Caco-2 (cell line): ENCODE data around the gene APOH. TPM values are rescaled to one million over a fixed set of nuclear protein-coding genes. Genes with fewer than 3 reads are reported as not detected.

Experiments used
- BruUV-seq: library from RNA; stranded (reverse); fragments of 400-500 nt; replicated peaks from 2 replicates; lab custom pipeline; 2021; lab: Mats Ljungman, UMichigan
- CTCF ChIA-PET: fragments of 300-600 bp; sonication (Branson Sonifier 250); formaldehyde crosslinking; loops from one replicate; lab custom pipeline; 2022; ENCODE audit warnings: antibody characterized with exemption; lab: Charles Lee
- POLR2A ChIA-PET: fragments of 300-600 bp; sonication (Branson Sonifier 250); formaldehyde crosslinking; loops from one replicate; lab custom pipeline; 2022; ENCODE audit warnings: antibody characterized with exemption; lab: Charles Lee
- DNase-seq, 2 experiments: peaks; one replicate each; pipeline versions ENCODE4 v3.0.0 to v3.0.0-alpha.2; 2020 to 2022
- H3K27me3 ChIP-seq: replicated peaks from 2 replicates; pipeline ENCODE4 v1.6.0; 2011; ENCODE audit warnings: low read length; ENCODE audit not compliant: control insufficient read depth, insufficient read depth
- H3K36me3 ChIP-seq: 2 replicates; pipeline ENCODE4 v1.5.1; 2011; ENCODE audit warnings: low read length; ENCODE audit not compliant: control insufficient read depth, insufficient read depth
- H3K4me1 ChIP-seq: fragments of 250-450 bp; sonication (Bioruptor Pico); 2 replicates; pipeline ENCODE4 v1.5.1; 2020; ENCODE audit warnings: mild to moderate bottlenecking
- H3K4me3 ChIP-seq: 2 replicates; pipeline ENCODE4 v1.5.1; 2011; ENCODE audit warnings: low read depth, mild to moderate bottlenecking, control low read depth, low read length
- H3K9me3 ChIP-seq: fragments of 250-450 bp; sonication (Bioruptor Pico); 2 replicates; pipeline ENCODE4 v1.5.1; 2020; ENCODE audit warnings: mild to moderate bottlenecking, moderate library complexity
- H3K27ac Mint-ChIP-seq: one replicate; pipeline ENCODE4 v1.8.0; 2022; ENCODE audit warnings: mixed read lengths; ENCODE audit not compliant: unreplicated experiment
- H3K27me3 Mint-ChIP-seq: one replicate; pipeline ENCODE4 v1.8.0; 2022; ENCODE audit warnings: mixed read lengths; ENCODE audit not compliant: insufficient read depth, unreplicated experiment
- H3K36me3 Mint-ChIP-seq: one replicate; pipeline ENCODE4 v1.8.0; 2022; ENCODE audit warnings: mild to moderate bottlenecking, mixed read lengths; ENCODE audit not compliant: insufficient read depth, unreplicated experiment
- H3K4me1 Mint-ChIP-seq: one replicate; pipeline ENCODE4 v1.8.0; 2022; ENCODE audit warnings: low read depth, mixed read lengths; ENCODE audit not compliant: unreplicated experiment
- H3K4me3 Mint-ChIP-seq: one replicate; pipeline ENCODE4 v1.8.0; 2022; ENCODE audit warnings: mild to moderate bottlenecking, moderate library complexity, mixed read lengths; ENCODE audit not compliant: unreplicated experiment
- H3K9me3 Mint-ChIP-seq: one replicate; pipeline ENCODE4 v1.8.0; 2022; ENCODE audit warnings: mixed read lengths; ENCODE audit not compliant: unreplicated experiment
- CTCF ChIP-seq, 2 experiments: fragments of 200-600 bp in 1 of 2; IDR thresholded peaks; 1 replicate in 1 of 2; 2 replicates in 1 of 2; pipeline versions ENCODE4 v1.5.1 to v1.8.0; 2011 to 2022; ENCODE audit warnings: antibody characterized with exemption in 1 of 2, control low read depth in 1 of 2, inconsistent platforms in 1 of 2, low read depth in 1 of 2, low read length in 1 of 2, mild to moderate bottlenecking in 1 of 2, moderate library complexity in 1 of 2; ENCODE audit not compliant: insufficient read depth in 1 of 2, severe bottlenecking in 1 of 2, unreplicated experiment in 1 of 2
- intact Hi-C: fragments of 100-400 bp; cut with micrococcal nuclease; formaldehyde crosslinking; loops from one replicate; pipeline ENCODE4 v1.10.0; 2022; ENCODE audit not compliant: unreplicated experiment
- total RNA-seq: library from RNA; stranded (reverse); gene quantifications from 2 replicates; pipeline ENCODE4 v1.2.3, GENCODE V29; 2022

The APOH gene
- total RNA-seq, 1 experiment from 2014 or later = 135 TPM

DNA sequence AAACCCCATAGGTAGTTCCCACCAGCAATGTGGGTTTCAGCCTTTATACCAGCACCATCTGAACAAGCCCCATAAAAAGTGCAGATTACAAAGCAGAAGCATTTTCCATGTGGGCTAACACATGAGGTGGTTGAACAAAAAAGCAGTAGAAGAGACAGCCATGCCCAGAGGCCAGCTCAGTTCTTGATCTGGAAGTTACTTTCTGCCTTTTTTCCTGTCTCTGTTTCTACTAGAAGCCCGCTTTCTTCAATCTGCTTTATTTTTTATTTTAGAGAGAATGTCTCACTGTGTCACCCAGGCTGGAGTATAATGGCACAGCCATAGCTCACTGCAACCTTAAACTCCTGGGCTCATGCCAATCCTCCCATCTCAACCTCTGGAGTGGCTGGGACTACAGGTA is 31.5 kb upstream of the APOH start:
- H3K27me3 Mint-ChIP-seq = no peaks in the 10 kb centered on the region
- no TSS peak for BruUV-seq
- Histone ChIP-seq H3K4me1 (no peaks in the 10 kb centered on the region), H3K4me3 (no peak overlapping the region), H3K9me3 (no peaks in the 10 kb centered on the region), H3K36me3 (no peaks in the 10 kb centered on the region), H3K27me3 (no peaks in the 10 kb centered on the region)
- DNase-seq = no peak
- intact Hi-C loops = no loop called here
- no peak overlapping the region for H3K27ac Mint-ChIP-seq
- H3K36me3 Mint-ChIP-seq = no peaks in the 10 kb centered on the region
- H3K4me3 Mint-ChIP-seq = no peak overlapping the region
- ChIA-PET POLR2A (no interaction called here), CTCF (interaction anchor here (0.6 kb wide), 1 partner anchor 31 kb away, joined by 3 read pairs; no protein-coding TSS in a partner anchor)
- TF ChIP-seq CTCF (IDR thresholded peaks at IDR 0.05; ENCODE audit: insufficient read depth in 1 of 2, low read depth in 1 of 2, low read length in 1 of 2, severe bottlenecking in 1 of 2, unreplicated experiment in 1 of 2) = no peak
- peaks cover 14% of the 10 kb centered on the region for H3K9me3 Mint-ChIP-seq
- no peaks in the 10 kb centered on the region for H3K4me1 Mint-ChIP-seq

GRCh38 chr17:66260275-66260674 is 31.1 kb upstream of the APOH start:
- intact Hi-C loops = no loop called here
- peaks cover 14% of the 10 kb centered on the region for H3K9me3 Mint-ChIP-seq
- H3K9me3 ChIP-seq = no peaks in the 10 kb centered on the region
- no peak overlapping the region for H3K27ac Mint-ChIP-seq
- H3K4me1 Mint-ChIP-seq = peaks cover 4% of the 10 kb centered on the region
- no peak for DNase-seq
- H3K27me3 ChIP-seq = no peaks in the 10 kb centered on the region
- H3K4me3 Mint-ChIP-seq = no peak overlapping the region
- no peaks in the 10 kb centered on the region for H3K27me3 Mint-ChIP-seq
- POLR2A ChIA-PET = no interaction called here
- CTCF ChIA-PET = interaction anchor here (0.6 kb wide), 1 partner anchor 30 kb away, joined by 3 read pairs; no protein-coding TSS in a partner anchor
- H3K36me3 ChIP-seq = no peaks in the 10 kb centered on the region
- no peaks in the 10 kb centered on the region for H3K4me1 ChIP-seq
- no peaks in the 10 kb centered on the region for H3K36me3 Mint-ChIP-seq
- no peak overlapping the region for H3K4me3 ChIP-seq
- no peak for TF ChIP-seq CTCF (IDR thresholded peaks at IDR 0.05; ENCODE audit: insufficient read depth in 1 of 2, low read depth in 1 of 2, low read length in 1 of 2, severe bottlenecking in 1 of 2, unreplicated experiment in 1 of 2)
- no TSS peak for BruUV-seq

GRCh38 chr17:66255527-66255971 is 26.3 kb upstream of the APOH start:
- peaks cover 12% of the 10 kb centered on the region for H3K4me1 Mint-ChIP-seq
- ChIA-PET CTCF (interaction anchor here (0.6 to 2.4 kb wide), 3 partner anchors 310 to 418 kb away, joined by 5 to 16 read pairs (median 8); no protein-coding TSS in a partner anchor), POLR2A (no interaction called here)
- no peaks in the 10 kb centered on the region for H3K9me3 ChIP-seq
- no peak overlapping the region for H3K4me3 ChIP-seq
- H3K4me1 ChIP-seq = peaks cover 13% of the 10 kb centered on the region
- TF ChIP-seq CTCF (IDR thresholded peaks at IDR 0.05; ENCODE audit: insufficient read depth in 1 of 2, low read depth in 1 of 2, low read length in 1 of 2, severe bottlenecking in 1 of 2, unreplicated experiment in 1 of 2) = no peak
- no peak for DNase-seq
- no peak overlapping the region for H3K27ac Mint-ChIP-seq
- H3K4me3 Mint-ChIP-seq = no peak overlapping the region
- H3K36me3 ChIP-seq = no peaks in the 10 kb centered on the region
- intact Hi-C loops = loop anchor here (1.0 to 5.0 kb wide), 6 partner anchors 47 to 418 kb away; partner anchors contain the start of gene PRKCA
- no peaks in the 10 kb centered on the region for H3K27me3 Mint-ChIP-seq
- H3K9me3 Mint-ChIP-seq = no peaks in the 10 kb centered on the region
- H3K27me3 ChIP-seq = no peaks in the 10 kb centered on the region
- H3K36me3 Mint-ChIP-seq = no peaks in the 10 kb centered on the region
- no TSS peak for BruUV-seq
